ENCODE results near the gene KIF26B.

Gene KIF26B

GRCh38 chr1:245209658-245210435 is 55.1 kb downstream of the KIF26B start:
- TF ChIP-seq, protein P1, sequence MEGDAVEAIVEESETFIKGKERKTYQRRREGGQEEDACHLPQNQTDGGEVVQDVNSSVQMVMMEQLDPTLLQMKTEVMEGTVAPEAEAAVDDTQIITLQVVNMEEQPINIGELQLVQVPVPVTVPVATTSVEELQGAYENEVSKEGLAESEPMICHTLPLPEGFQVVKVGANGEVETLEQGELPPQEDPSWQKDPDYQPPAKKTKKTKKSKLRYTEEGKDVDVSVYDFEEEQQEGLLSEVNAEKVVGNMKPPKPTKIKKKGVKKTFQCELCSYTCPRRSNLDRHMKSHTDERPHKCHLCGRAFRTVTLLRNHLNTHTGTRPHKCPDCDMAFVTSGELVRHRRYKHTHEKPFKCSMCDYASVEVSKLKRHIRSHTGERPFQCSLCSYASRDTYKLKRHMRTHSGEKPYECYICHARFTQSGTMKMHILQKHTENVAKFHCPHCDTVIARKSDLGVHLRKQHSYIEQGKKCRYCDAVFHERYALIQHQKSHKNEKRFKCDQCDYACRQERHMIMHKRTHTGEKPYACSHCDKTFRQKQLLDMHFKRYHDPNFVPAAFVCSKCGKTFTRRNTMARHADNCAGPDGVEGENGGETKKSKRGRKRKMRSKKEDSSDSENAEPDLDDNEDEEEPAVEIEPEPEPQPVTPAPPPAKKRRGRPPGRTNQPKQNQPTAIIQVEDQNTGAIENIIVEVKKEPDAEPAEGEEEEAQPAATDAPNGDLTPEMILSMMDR (IDR thresholded peaks at IDR 0.05; ENCODE audit: low read depth, low read length, missing control alignments), result no peak

GRCh38 chr1:245211035-245211749 is 56.4 kb downstream of the KIF26B start:
- no peak overlapping the region for H3K4me3 ChIP-seq (replicated peaks; ENCODE audit: low read depth, low read length)
- TF ChIP-seq, protein P1 (IDR thresholded peaks at IDR 0.05; ENCODE audit: low read depth, low read length, missing control alignments), result no peak
- no peak for DNase-seq (ENCODE audit: extremely low read depth, low read depth)

More at GRCh38 chr1:245209658-245210435, 55.1 kb downstream of the KIF26B start:
- no peak overlapping the region for H3K4me3 ChIP-seq (replicated peaks; ENCODE audit: low read depth, low read length)
- no peak for DNase-seq (ENCODE audit: extremely low read depth, low read depth)

DNA sequence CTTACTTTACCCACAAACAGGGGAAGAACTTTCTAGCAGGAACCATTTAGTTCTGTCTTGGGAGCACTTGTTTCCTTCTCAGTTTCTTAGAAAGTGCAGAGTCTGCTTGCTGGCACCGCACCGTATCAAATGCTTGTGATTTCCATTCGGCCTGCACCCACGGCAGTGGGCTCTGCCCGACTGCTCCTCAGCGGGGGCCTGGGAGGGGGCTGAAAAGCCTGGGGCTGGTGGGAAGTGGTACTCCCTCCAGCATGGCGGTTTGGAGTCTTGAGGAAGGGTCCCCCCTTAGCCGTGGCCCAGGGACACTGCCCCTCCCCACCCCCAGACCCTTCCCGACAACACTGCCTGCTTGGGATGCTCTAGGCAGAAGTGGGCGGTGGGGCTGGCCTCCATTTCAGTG is 57.0 kb downstream of the KIF26B start:
- no peak for DNase-seq (ENCODE audit: extremely low read depth, low read depth)
- no peak overlapping the region for H3K4me3 ChIP-seq (replicated peaks; ENCODE audit: low read depth, low read length)
- TF ChIP-seq, protein P1 (IDR thresholded peaks at IDR 0.05; ENCODE audit: low read depth, low read length, missing control alignments), result no peak

DNA sequence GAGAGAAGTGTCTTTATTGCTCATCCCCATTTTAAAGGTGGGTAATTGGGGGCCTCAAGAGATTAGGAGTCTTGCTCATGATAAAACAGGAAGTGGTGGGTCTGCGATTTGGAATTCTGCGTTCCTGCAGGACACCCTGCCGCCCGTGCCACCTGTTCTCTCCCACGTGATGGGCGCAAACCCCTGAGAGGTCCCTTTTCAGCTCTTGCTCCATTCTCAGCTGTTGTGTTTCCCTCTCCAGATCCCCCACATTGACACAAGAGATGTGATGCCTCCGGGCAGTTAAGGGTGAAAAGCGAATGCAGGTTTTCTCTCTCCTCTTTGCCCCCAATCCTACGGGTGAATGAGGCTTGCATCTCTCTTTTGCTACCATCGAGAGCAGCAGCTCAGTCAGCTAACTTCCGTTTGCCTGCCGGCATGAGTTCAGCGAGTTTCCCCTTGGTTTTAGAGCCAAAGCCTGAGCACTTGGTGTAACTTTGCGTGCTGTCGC is 57.5 kb downstream of the KIF26B start:
- no peak for DNase-seq (ENCODE audit: extremely low read depth, low read depth)
- no peak overlapping the region for H3K4me3 ChIP-seq (replicated peaks; ENCODE audit: low read depth, low read length)
- TF ChIP-seq, protein P1 (IDR thresholded peaks at IDR 0.05; ENCODE audit: low read depth, low read length, missing control alignments), result no peak

DNA sequence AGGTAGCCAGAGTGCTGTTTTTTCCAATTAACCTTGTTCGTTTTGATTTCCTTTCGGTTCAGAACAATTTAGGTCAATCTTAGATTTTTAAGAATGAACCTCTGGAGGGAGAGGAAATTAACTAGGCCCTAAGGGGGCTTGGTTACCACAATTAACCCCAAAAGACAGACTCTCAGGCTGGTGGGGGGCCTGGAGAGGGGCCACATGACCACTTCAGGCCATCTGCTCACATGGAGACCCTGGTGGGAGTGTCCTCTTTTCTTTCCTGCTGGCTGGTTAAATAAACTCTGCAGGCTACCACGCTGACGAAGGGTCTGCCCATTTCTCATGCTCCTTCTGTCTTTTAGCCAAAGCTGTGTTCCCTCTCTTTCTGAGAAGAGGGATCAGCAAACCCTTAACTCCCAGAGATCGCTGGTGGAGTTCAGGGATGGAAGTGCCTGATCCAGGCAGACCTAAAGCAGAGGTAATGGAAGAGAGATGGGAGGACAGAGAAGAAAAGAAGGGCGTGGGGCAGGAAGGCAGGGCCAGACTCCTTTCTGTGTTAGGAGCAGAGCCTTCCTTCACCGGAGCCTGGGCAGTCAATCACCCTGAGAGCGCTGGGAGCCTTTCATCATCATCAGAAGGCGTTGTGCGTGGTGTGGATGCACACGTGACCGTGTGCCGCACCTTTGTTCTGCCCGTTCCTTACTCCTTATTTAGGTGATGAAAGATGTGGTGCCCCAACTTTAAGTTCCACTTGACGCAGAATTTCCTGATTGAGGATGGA is 58.5 kb downstream of the KIF26B start:
- no peak overlapping the region for H3K4me3 ChIP-seq (replicated peaks; ENCODE audit: low read depth, low read length)
- no peak for DNase-seq (ENCODE audit: extremely low read depth, low read depth)
- TF ChIP-seq, protein P1 (IDR thresholded peaks at IDR 0.05; ENCODE audit: low read depth, low read length, missing control alignments), result no peak

DNA sequence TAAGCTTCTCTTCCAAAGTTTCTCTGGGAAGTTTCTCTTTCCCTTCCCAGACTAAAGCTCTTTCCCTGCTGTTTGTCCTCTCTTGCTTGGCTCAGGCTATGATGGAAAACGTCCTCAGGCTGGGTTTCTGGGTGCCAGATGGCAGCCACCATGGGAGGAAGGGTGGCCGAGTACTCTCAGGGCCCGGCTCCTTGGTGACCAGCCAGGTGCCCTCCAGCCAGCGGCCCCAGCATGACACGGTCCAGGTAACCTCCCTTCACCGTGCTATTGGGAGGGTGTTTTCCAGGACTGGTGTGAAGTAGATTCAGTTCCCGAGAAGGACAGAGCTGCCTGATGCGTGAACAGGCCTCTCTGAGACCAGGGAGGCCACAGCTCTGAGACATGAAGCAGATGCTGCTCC is 60.3 kb downstream of the KIF26B start:
- DNase-seq (ENCODE audit: extremely low read depth, low read depth), result no peak
- H3K4me3 ChIP-seq (replicated peaks; ENCODE audit: low read depth, low read length), result no peak overlapping the region
- TF ChIP-seq, protein P1 (IDR thresholded peaks at IDR 0.05; ENCODE audit: low read depth, low read length, missing control alignments), result no peak

Data from HFF-Myc (cell line).